HG03457 (cell line): Measurements from ENCODE around the gene CCDC61.

Experiments used
- ATAC-seq: cut with Tn5 transposase; IDR thresholded peaks from one replicate; pipeline ENCODE4 v1.9.1; 2021; ENCODE audit warnings: moderate number of reproducible peaks; ENCODE audit not compliant: unreplicated experiment

The CCDC61 gene

DNA sequence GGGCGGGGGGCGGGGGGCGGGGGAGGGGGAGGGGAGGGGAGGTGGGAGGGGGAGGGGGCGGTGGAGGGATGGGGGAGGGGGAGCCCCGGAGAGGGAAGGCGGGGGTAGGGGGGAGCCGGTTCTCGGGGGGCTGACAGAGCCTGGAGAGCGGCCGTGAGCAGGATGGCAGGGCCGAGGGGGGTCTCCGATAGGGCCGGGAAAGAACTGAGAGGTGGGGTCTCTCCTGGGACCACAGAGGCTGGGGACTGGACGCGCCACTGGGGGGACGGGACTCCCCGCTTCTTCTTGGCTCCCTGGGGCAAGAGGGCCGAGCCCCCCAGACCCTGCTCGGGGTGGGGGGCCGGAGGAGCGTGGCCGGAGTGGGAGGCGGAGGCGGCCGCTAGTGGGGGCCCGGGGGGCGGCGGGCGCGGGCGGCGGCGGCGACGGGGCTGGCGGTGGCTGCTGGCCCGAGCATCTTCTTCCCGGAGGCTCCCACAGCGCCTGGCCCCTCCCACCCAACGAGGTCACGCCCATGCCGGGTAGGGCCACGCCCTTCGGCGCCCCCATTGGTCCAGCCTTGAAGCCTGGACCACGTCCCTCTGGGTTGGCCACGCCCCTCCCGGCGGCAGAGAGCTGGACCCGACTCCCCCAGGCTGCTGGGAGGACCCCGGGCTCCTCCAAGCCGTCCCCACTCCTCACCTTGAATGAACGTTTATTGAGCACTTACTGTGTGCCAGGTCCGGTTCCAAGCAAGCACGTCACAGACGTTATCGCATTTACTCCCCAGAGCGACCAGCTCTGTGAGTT is 21.5 kb upstream of the CCDC61 start, which contains the start of gene NOVA2:
TSS of gene NOVA2 (minus strand) at position 313 of the 786 bp plus-strand sequence. CDS start 514 bp downstream, outside the sequence.
- no peak for ATAC-seq

DNA sequence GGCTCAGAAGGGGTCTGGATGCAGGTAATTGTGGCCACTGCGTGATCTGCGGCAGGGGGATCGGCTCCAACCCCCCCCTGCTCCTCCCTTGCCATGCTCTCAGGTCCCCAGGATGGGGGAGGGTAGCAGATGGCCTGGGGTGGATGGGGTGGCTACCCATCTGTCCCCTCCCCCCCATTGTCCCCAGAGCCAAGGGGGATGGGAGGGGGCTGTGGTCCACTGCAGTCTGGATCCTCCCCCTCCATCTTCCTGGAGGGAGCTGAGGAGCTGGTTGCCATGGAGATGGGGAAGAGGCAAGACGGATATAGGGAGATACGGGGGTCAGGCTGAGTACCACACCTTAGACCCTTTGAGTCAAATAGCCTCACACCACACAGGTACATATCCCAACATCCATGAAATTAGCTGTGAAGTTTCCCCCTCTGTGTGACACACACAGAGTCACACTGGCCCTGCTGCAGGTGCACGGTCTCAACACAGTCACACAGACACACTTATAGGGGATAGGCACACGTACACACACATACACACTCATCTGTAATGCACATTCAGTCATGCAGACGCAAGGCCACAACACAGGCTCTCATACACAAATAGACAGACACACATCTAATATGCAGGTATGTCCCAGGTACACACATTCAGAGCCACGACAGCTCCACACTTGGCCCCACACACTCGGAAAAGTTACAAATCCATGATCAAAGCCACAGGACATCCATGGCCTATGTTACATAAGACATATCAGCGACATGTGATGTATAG is 19.8 kb upstream of the CCDC61 start:
- ATAC-seq: no peak

DNA sequence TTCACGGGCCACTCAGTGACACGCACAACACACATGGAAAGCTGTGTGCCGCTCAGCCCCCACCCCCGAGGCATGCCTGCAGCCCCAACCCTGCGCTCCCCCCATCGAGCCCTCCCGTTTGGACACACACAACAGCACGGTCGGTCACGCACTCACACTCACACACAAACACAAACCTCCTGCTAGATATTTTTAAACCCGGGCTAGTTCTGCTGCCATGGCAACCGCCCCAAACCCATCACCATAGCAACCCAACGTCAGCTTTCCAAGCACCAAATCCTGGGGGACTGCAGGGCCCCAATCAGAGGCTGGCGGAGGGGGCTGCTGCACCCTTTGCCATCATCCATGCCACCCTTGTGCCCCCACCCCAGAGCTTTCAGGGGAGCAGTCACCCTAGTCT is 19.1 kb upstream of the CCDC61 start:
- ATAC-seq: no peak

DNA sequence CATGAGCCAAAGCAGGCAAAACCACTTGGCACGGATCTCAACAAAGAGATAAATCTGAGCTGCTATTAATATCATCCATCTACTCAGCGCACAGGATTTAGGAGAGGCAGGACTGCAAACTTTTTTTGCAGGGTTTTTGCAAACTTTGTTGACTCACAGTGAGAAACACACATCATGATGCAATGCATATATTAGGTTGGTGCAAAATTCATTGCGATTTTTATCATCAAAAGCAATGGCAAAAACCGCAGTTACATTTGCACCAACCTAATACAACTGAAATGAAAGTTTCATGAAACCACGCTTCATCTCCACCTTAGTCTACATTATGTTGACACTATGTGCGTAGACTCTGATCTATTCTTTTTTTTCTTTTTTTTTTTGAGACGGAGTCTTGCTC is 17.1 kb upstream of the CCDC61 start:
- no peak for ATAC-seq

DNA sequence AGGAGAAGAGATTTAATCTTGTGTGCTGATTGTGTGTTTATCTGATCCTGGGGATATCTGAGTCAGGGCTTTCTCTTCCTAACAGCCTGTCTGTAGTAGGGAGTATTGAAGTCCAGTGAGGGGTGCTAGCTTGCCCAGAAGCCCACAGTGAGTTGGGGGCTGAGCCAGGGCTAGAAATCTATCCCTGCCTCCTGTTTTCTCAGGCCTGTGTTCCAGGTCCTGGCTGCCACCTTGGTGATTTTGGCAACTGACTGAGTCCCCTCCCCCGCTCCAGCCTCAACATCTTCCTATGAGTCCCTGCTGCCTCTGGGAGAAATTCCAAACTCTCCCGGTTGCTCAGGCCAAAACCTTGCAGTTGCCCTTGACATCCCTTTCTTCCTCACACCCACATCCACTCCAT is 13.9 kb upstream of the CCDC61 start:
- no peak for ATAC-seq

DNA sequence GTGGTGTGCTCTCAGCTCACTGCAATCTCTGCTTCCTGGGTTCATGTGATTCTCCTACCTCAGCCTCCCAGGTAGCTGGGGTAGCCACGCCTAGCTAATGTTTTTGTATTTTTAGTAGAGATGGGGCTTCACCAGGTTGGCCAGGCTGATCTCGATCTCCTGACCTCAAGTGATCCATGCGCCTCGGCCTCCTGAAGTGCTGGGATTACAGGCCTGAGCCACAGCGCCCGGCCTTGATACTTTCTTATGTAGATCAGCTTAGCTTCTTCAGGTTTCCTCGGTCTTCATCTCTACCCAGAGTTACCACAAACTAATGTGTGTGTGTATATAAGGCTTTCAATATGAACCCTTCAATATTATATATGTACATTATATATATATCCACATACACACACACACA is 9.9 kb upstream of the CCDC61 start:
- ATAC-seq: no peak

DNA sequence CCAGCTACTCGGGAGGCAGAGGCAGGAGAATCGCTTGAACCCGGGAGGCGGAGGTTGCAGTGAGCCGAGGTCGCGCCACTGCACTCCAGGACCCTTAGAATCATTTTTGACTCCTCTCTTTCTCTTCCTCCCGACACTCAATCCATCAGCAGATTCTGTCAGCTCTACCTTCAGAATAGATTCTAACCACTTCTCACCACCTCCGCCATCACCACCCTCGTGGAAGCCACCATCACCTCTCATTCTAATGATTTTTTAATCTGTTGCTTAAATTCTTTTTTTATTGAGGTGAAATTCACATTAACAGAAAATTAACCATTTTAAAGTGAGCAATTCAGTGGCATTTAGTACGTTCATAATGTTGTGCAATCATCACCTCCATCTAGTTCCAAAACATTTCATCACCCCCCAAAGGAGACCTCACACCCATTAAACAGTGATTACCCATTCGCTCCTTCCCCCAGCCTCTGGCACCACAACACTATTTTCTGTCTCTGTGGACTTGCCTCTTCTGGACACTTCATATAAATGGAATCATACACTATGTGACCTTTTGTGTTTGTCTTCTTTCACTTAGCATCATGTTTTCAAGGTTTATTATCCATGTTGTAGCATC is 5.0 kb upstream of the CCDC61 start:
- ATAC-seq: no peak

DNA sequence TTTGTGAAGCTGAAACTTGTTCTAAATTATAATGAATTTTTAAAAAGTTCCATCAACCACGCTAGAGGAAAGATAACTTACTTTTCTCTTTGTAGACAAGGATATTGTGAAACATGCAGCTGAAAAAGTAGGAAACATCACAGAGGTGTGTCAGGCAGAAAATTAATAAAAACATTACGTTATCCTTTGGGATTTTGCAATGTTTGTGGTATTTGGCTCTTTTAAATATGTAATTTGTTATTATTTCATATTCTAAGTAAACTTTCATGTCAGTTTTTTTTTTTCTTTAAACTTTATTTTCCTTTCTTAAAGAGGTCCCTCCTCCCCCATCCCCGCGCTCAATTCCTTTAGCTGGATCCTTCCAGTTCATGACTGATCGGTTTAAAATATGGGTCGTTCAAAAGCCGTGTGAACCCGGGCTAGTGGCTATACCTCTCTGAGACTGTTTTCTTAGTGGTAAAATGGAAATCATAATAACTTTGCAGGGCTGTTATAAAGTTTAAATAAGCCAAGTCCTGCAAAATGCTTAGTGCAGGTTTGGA is 740 bp upstream of the CCDC61 start:
- no peak for ATAC-seq

DNA sequence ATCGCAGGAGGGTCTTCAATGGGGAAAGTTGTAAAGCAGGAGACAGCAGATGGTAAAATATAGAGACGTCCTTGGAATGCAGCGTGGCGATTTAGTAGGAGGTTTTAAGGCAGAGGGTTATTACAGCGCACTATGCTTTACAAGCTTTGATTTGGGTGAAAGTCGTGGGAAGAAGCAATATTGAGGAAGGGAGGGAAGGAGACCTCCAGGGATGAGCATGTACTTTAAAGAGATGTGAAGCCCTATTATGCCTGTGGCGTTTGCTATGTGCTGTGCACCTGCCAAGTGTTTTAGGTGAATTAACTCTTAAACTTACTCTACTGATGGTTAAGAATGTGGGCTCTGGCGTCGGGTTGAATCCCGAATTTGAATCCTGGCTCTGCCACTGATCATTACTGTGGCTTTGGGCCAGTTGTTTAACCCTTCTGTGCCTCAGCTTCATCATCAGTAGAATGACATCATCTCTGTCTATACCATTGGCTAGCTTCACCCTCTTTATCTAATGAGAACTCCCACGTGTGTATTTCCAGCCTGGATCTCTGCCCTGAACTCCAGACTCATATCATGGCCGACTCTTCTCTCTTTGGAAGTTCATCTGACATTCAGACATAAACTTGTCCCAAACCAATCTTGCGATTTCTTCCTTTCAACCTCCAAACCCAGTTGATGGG is 583 bp downstream of the CCDC61 start:
- no peak for ATAC-seq

DNA sequence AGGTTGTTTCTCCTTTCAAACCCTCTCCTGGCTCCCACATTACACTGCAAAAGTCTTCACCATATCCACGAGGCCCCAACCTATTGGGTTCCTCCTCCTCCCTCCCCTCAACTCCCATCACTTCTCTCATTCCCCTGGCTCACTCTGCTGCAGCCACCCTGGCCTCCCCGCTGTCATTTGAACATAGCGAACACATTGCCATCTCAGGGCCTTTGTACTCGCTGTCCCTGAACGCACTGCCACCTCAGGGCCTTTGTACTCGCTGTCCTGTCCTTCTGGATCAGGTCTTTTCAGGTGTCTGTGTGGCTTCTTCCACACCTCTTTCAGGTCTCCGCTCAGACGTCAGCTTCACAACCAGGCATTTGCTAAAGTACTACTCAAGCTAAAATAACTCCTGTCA is 1.7 kb downstream of the CCDC61 start:
- ATAC-seq: no peak

DNA sequence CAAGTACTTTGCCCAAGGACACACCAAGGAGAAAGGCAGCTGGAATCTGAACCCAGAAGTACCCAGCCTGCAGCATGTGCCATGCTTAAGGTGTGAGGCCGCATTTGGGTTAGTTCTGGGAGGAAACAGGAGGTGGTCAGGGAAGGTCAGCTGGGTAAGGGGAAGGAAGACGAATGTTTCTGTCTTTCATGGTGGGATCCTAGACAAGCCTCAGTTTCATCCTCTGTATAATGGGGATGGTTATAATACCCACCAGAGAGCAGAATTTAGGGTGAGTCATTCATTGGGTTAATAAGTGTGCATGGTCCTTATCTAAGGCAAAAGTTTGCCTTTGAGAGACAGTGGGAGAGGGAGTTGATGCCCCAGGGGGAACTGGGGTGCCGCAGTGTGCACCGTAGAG is 3.6 kb downstream of the CCDC61 start:
- no peak for ATAC-seq

DNA sequence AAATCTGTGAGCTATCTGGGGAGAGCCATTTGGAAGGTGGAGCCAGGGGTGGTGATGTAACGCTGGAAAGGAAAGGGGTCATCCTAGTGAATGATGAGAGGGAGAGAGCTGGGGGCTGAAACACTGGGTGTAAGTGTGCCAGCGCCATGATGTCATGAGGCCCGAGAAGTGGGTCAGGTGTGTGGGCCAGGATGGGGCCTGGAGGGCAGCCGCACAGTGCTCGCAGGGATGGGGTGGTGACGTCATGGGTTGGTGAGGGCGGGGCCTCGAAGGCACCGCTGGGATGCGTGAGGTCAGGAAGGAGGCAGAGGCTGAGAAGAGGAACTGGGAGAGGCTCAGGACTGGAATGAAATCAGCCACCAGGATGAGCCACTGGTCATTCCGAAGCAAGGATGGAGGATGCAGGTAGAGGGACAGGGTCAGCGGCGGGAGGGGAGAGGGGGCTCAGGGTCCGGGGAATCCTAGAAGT is 4.4 kb downstream of the CCDC61 start:
- no peak for ATAC-seq

DNA sequence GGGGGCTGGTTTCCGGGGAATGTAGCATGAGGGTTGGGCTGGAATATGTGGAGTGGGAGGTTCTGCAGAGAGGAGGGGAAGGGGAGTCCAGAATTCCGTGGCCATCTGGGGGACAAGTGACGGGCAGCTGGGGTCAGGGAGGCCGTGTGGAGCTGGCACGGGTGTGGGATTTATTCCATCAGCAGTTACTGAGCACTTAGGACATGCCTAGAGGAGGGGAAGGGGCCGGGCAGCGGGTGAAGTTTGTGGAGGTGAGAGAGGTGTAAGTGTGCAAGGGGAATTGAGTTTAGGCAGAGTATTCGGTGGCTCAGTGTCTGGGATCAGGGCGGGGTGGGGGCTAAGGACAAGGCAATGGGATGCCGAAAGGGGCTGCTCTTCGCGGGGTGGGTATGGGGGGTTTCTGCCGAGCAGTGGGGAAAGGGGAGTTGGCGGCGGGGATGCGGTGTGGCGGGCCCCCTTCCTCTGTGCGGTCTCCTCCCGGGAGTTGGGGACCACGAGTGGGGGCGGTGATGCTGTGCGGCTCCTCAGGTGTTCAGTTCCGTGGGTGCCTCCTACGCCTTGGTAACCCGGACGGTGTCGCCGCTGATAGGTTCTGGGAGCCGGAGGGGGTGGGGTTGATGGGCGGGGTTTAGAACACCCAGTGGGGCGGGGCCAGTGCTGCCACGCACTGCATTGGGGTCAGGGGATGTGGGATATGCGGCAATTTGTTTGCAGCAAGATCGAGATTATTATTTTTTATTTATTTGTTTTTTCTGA is 5.4 kb downstream of the CCDC61 start:
- ATAC-seq: no peak

DNA sequence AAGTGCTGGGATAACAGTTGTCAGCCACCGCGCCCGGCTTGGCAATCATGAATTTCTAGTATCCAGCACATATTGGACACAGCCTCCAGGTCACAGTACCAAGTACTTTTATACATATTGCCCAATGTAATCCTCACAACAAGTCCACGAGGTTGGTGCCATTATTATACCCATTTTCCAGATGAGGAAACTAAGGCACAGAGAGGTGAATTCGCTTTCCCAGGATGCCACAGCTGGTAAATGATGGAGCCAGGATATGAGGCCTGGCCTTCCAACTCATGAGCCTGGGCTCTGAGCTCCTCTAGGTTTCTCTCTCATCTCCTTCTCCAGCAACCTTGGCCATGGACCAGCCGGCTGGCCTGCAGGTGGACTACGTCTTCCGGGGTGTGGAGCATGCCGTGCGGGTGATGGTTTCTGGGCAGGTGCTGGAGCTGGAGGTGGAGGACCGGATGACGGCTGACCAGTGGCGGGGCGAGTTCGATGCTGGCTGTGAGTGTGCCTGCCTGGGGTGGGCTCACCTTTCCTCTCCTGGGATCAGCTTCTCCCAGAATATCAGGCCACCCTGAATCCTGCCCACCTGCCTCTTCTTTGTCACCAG is 7.5 kb downstream of the CCDC61 start:
- no peak for ATAC-seq

DNA sequence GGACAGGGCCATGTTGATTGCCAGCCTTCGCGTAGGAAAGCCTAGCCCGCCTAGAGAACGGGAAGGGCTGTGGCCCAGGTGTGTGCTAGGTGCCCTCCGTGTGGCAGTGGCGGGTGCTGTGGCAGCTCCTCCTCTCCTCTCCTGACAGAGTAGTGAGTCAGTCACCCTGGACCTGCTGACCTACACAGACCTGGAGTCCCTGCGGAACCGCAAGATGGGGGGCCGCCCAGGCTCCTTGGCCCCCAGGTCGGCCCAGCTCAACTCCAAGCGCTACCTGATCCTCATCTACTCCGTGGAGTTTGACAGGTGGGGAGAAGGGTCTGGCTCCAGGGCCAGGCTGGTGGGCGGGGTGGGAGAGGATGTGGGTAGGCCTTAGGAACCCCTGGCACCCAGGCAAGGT is 11.1 kb downstream of the CCDC61 start:
- ATAC-seq: no peak

DNA sequence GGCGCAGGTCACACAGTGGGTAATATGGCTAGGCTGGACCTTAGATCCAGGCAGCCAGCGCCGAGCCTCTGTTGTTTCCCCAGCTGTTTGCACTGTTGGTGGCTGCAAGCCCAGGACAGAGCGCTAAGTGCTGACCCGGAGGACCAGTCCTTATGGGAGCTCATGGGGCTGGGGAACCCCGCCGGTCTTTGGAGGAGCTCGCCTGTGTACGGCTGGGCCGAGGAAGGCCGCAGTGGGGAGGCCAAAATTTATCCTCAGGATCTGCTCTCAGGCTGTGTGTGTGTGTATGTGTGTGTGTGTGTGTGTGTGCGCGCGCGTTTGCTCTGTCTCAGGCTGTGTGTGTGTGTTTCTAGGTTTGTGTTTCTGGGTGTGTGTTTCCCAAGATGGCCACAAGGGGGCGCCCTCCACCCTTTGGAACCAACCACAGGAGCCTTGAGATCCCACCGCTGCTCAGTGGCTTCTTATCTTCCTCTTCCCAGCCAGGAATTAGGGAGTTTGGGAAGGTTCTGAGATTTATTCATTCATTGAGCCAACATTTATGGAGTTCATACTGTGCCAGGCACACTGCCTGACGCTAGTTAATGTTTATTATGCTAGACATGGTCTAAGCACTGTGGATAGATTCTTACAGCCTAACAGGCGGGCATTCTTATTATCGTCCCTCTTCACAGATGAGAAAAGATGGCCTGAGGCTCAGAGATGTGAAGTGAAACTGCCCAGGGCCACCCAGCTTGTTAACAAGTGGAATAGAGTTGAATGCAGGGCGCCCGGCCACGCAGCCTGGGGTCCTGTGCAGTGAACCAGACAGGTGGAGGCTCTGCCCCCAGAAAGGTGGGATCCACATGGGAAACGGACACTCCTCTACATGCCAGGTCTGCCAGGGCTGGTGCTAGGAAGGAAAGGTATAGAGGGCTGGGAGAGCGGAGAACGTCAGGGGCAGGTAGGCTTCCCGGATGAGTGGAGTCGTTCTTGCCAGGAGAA is 14.6 kb downstream of the CCDC61 start:
- no peak for ATAC-seq

DNA sequence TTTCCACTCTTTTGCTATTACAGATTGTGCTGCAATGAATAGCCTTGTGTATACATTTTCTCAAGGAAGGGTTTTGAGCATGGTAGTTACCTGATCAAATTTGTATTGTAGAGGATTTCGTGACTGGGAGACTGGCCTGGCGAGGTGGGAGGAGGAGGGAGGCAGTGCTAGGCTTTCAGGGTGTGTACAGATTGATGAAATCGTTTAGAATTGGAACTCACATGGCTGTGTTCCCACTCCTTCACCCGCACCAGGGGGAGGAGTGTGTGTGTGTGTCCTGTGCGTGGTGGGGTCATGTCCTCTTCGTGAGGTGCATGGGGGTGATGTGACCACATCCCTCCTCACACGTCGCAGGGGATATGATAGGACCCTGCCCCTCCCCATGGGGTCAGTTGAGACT is 19.3 kb downstream of the CCDC61 start:
- no peak for ATAC-seq

DNA sequence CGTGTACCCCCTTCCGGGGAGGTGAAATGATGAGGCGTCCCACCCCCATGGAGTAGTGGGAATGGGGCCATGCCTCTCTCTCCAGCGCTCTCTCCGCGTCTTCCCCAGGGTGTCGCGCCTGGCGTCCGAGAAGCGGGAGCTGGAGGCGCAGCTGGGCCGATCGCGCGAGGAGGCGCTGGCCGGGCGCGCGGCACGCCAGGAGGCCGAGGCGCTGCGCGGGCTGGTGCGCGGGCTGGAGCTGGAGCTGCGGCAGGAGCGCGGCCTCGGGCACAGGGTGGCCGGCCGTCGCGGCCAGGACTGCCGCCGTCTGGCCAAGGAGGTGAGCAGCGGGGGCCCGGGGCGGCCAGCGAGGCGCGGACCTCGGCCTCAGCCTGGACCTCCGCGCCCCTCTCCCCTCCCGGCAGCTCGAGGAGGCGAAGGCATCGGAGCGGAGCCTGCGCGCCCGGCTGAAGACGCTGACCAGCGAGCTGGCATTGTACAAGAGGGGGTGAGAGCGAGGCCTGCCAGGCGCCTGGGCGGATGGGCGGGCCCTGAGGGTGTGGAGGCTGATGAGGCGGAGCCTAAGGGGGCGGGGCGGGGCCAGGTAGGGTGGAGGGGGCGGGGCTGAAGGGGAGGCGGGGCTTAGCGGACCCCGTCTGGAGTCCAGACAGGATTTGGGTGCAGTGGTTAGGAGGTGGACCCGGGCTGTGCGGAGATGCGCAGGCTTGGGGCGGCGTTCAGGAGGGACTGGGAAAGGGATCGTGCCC is 19.8 kb downstream of the CCDC61 start:
- ATAC-seq: no peak
